ENCODE measurements around the gene TEX264. TPM values are rescaled to one million over a fixed set of nuclear protein-coding genes. Genes with fewer than 3 reads are reported as not detected.
A peak's percentile ranks its signal among the peaks of the same experiment; 100 is the strongest.

Gene TEX264
- total and polyA plus RNA-seq, 10 donors: 29.8 to 73.1 (median 53.9) TPM

DNA sequence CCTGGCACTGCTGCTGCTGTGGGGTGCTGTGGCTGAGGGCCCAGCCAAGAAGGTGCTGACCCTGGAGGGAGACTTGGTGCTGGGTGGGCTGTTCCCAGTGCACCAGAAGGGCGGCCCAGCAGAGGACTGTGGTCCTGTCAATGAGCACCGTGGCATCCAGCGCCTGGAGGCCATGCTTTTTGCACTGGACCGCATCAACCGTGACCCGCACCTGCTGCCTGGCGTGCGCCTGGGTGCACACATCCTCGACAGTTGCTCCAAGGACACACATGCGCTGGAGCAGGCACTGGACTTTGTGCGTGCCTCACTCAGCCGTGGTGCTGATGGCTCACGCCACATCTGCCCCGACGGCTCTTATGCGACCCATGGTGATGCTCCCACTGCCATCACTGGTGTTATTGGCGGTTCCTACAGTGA, 38.0 kb downstream of the TEX264 start:
- WGBS, 5 donors: 83 to 96% (median 93%) methylated on average over 7 to 17 of the region's 17 CpGs
- Histone ChIP-seq H3K27me3 (replicated peaks in 1 of 7) (peaks cover 0 to 3% (median 0%) of the 10 kb centered on the region in 7 donors), H3K4me1 (peaks cover 0 to 21% (median 10%) of the 10 kb centered on the region in 6 donors), H3K9me3 (no peaks in the 10 kb centered on the region), H3K36me3 (peaks cover 0 to 23% (median 9%) of the 10 kb centered on the region in 6 donors), H3K27ac (no peak overlapping the region), H3K4me3 (no peak overlapping the region)
- TF ChIP-seq POLR2A (IDR thresholded peaks at IDR 0.05) (no peak), POLR2AphosphoS5 (IDR thresholded peaks at IDR 0.05) (peak in 1 of 3 donors; percentile 42)
- TF ChIP-seq, protein P1, sequence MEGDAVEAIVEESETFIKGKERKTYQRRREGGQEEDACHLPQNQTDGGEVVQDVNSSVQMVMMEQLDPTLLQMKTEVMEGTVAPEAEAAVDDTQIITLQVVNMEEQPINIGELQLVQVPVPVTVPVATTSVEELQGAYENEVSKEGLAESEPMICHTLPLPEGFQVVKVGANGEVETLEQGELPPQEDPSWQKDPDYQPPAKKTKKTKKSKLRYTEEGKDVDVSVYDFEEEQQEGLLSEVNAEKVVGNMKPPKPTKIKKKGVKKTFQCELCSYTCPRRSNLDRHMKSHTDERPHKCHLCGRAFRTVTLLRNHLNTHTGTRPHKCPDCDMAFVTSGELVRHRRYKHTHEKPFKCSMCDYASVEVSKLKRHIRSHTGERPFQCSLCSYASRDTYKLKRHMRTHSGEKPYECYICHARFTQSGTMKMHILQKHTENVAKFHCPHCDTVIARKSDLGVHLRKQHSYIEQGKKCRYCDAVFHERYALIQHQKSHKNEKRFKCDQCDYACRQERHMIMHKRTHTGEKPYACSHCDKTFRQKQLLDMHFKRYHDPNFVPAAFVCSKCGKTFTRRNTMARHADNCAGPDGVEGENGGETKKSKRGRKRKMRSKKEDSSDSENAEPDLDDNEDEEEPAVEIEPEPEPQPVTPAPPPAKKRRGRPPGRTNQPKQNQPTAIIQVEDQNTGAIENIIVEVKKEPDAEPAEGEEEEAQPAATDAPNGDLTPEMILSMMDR (IDR thresholded peaks at IDR 0.05 in 8 of 11, conservative IDR thresholded peaks at IDR 0.05 in 3 of 11): no peak
- intact Hi-C loops (cut with DNase I; ENCODE audit: low total_unique reads): no loop called here
- DNase-seq: no peak

DNA sequence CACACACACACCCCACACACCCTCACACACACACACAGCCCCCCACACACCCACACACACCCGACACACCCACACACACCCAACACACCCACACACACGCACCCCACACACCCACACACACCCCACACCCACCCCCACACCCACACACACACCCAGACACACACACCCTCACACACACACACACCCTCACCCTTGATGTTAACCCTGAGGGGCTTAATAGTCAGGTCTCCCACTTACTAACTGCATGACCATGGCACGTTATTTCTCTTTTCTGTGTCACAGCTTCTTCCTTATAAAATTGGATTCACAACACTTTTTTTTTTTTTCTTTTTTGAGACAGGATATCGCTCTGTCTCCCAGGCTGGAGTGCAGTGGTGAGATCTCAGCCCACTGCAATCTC, 38.6 kb downstream of the TEX264 start:
- DNase-seq: no peak
- Histone ChIP-seq H3K27ac (no peak overlapping the region), H3K36me3 (peaks cover 0 to 16% (median 3%) of the 10 kb centered on the region in 6 donors), H3K27me3 (replicated peaks in 1 of 7) (peaks cover 0 to 3% (median 0%) of the 10 kb centered on the region in 7 donors), H3K4me1 (peaks cover 0 to 21% (median 10%) of the 10 kb centered on the region in 6 donors), H3K9me3 (no peaks in the 10 kb centered on the region), H3K4me3 (no peak overlapping the region)
- no peak for TF ChIP-seq POLR2AphosphoS5 (IDR thresholded peaks at IDR 0.05)
- TF ChIP-seq POLR2A (IDR thresholded peaks at IDR 0.05): no peak
- TF ChIP-seq, protein P1 (IDR thresholded peaks at IDR 0.05 in 8 of 11, conservative IDR thresholded peaks at IDR 0.05 in 3 of 11): no peak
- intact Hi-C loops (cut with DNase I; ENCODE audit: low total_unique reads): loop anchor here (10.0 kb wide), 1 partner anchor 95 kb away; no protein-coding TSS in a partner anchor
- 64 to 87% (median 83%) methylated on average over 3 to 4 of the region's 4 CpGs for WGBS, 5 donors

DNA sequence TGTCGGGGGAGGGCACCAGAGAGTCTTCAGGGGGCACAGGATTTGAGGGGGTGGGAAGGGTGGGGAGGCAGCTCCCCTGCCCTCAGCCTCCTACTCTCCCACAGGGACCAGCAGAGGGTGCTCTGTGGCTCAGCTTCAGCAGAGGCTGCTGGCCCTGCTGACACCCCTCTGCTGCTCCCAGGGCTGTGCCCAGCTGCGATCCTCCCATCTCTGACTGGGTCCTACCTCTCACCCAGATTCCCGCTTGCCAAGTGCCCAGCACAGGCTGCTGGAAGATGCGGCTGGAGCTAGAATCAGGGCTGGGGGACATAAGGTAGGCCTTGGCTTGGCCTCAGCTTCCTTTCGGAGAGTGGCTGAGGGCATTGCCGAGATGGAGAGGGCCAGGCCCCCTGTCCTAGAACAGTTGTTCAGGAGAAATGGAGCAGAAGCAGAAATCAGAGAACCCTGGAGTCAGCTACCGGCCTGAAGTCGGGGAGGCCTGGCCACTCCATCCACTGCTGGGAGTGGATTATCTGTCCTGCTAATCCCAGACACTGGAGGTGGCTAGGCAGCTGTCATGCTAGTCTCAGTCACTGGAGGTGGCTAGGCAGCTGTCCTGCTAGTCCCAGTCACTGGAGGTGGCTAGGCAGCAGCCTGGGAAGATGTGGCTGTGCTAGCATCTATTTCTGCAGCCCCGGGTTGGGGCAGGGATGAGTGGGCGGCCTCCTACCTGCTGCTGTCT, 39.7 kb downstream of the TEX264 start:
- peaks cover 0 to 5% (median 0%) of the 10 kb centered on the region in 6 donors for H3K36me3 ChIP-seq
- DNase-seq: no peak
- peaks cover 0 to 3% (median 0%) of the 10 kb centered on the region in 7 donors for H3K27me3 ChIP-seq (replicated peaks in 1 of 7)
- no peak overlapping the region for H3K27ac ChIP-seq
- peaks cover 0 to 26% (median 9%) of the 10 kb centered on the region in 6 donors for H3K4me1 ChIP-seq
- H3K9me3 ChIP-seq: no peaks in the 10 kb centered on the region
- TF ChIP-seq POLR2A (IDR thresholded peaks at IDR 0.05): no peak
- no peak for TF ChIP-seq POLR2AphosphoS5 (IDR thresholded peaks at IDR 0.05)
- 84 to 92% (median 87%) methylated on average over 8 to 10 of the region's 10 CpGs for WGBS, 5 donors
- intact Hi-C loops (cut with DNase I; ENCODE audit: low total_unique reads): loop anchor here (10.0 kb wide), 1 partner anchor 94 kb away; no protein-coding TSS in a partner anchor
- no peak overlapping the region for H3K4me3 ChIP-seq

DNA sequence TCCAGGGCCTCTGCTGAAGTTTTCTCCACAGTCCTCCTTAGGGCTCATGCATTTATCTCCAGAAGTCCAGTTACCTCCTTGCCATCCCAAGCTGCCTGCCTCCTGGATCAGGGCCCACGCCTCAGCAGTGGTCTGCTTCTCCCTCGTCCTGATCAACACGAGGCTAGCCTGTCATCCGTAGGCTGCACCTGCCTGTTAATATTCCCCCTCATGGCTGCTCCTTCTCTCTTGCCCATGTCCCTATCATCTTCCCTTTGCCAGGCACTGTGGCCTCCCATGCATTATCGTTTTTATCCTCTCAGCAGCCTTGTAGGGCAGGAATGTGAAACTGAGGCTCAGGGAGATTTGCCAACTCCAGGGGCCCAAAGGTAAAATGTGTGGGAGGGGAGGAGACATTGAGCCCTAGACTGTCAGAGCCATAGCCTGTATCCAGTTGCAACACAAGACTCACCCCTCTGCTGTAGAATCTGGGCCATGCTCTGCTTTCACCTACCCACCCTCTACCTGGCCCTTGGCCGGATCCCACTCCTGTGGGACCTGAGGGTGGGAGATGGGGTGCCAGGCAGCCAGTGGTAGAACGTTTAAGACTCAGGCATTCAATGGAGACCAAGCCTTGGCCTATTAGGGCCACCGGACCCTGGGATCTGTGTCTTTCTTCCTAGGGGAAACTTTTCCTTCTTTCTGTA, 40.4 kb downstream of the TEX264 start:
- intact Hi-C loops (cut with DNase I; ENCODE audit: low total_unique reads): loop anchor here (10.0 kb wide), 1 partner anchor 93 kb away; no protein-coding TSS in a partner anchor
- TF ChIP-seq, protein P1 (IDR thresholded peaks at IDR 0.05 in 8 of 11, conservative IDR thresholded peaks at IDR 0.05 in 3 of 11): no peak
- TF ChIP-seq POLR2A (IDR thresholded peaks at IDR 0.05): no peak
- TF ChIP-seq POLR2AphosphoS5 (IDR thresholded peaks at IDR 0.05): no peak
- Histone ChIP-seq H3K4me3 (no peak overlapping the region), H3K27me3 (replicated peaks in 1 of 7) (peaks cover 0 to 3% (median 0%) of the 10 kb centered on the region in 7 donors), H3K36me3 (no peaks in the 10 kb centered on the region), H3K27ac (no peak overlapping the region), H3K4me1 (peaks cover 0 to 20% (median 6%) of the 10 kb centered on the region in 6 donors), H3K9me3 (no peaks in the 10 kb centered on the region)
- WGBS, 5 donors: 82 to 88% (median 86%) methylated on average over 8 of the region's 8 CpGs
- no peak for DNase-seq
